Neural progenitor cell (in vitro differentiated cells): Measurements from ENCODE around the gene GUCY1A2. TPM values are rescaled to one million over a fixed set of nuclear protein-coding genes. Genes with fewer than 3 reads are reported as not detected.
"Not testable (repeated sequence)": the region's sequence is repeated elsewhere in the genome, so short reads cannot be mapped to it uniquely, and the experiment has no call there.

Experiments
- DNase-seq: peaks from one replicate; pipeline ENCODE4 v3.0.0-alpha.2; 2016; ENCODE audit warnings: low spot score
- H2AFZ ChIP-seq: fragments of 200-600 bp; sonication (generic); replicated peaks from 2 replicates; pipeline ENCODE4 v1.6.1; 2016; ENCODE audit warnings: antibody characterized with exemption
- H3F3A ChIP-seq: fragments of 200-600 bp; sonication (generic); 2 replicates; pipeline ENCODE4 v1.6.1; 2016; ENCODE audit warnings: antibody characterized with exemption, low read depth
- H3K27ac ChIP-seq: fragments of 200-600 bp; sonication (generic); 2 replicates; pipeline ENCODE4 v1.5.1; 2016; ENCODE audit warnings: mild to moderate bottlenecking
- H3K27me3 ChIP-seq: fragments of 200-600 bp; sonication (generic); 2 replicates; pipeline ENCODE4 v1.6.1; 2016; ENCODE audit warnings: mild to moderate bottlenecking, moderate library complexity
- H3K36me3 ChIP-seq: fragments of 200-600 bp; sonication (generic); 2 replicates; pipeline ENCODE4 v1.5.1; 2016
- H3K4me1 ChIP-seq: fragments of 200-600 bp; sonication (generic); 2 replicates; pipeline ENCODE4 v1.6.1; 2016; ENCODE audit warnings: mixed run types
- H3K4me2 ChIP-seq: fragments of 200-600 bp; sonication (generic); 2 replicates; pipeline ENCODE4 v1.6.1; 2016
- H3K4me3 ChIP-seq: fragments of 200-600 bp; sonication (generic); 2 replicates; pipeline ENCODE4 v1.5.1; 2016
- H3K79me2 ChIP-seq: fragments of 200-600 bp; sonication (generic); 2 replicates; pipeline ENCODE4 v1.6.1; 2016; ENCODE audit warnings: low read depth
- H3K9ac ChIP-seq: fragments of 200-600 bp; sonication (generic); 2 replicates; pipeline ENCODE4 v1.6.1; 2016
- H3K9me3 ChIP-seq: fragments of 200-600 bp; sonication (generic); 2 replicates; pipeline ENCODE4 v1.5.1; 2016; ENCODE audit warnings: low read depth
- H4K20me1 ChIP-seq: fragments of 200-600 bp; sonication (generic); 2 replicates; pipeline ENCODE4 v1.6.1; 2016; ENCODE audit warnings: low read depth
- H3K27ac Mint-ChIP-seq: 3 replicates; pipeline ENCODE4 v1.8.0; 2021; ENCODE audit warnings: mixed read lengths
- H3K27me3 Mint-ChIP-seq: 2 replicates; pipeline ENCODE4 v1.8.0; 2022; ENCODE audit warnings: low read depth, mild to moderate bottlenecking, inconsistent platforms, moderate library complexity, mixed read lengths; ENCODE audit not compliant: insufficient read depth
- H3K36me3 Mint-ChIP-seq: 3 replicates; pipeline ENCODE4 v1.8.0; 2021; ENCODE audit warnings: mixed read lengths
- H3K4me1 Mint-ChIP-seq: 3 replicates; pipeline ENCODE4 v1.8.0; 2021; ENCODE audit warnings: mixed read lengths
- H3K4me3 Mint-ChIP-seq: 3 replicates; pipeline ENCODE4 v1.8.0; 2021; ENCODE audit warnings: mild to moderate bottlenecking, moderate library complexity, mixed read lengths
- H3K9me3 Mint-ChIP-seq: 3 replicates; pipeline ENCODE4 v1.8.0; 2020; ENCODE audit warnings: mixed read lengths
- CTCF ChIP-seq: fragments of 200-600 bp; sonication (generic); IDR thresholded peaks from 2 replicates; pipeline ENCODE4 v1.5.1; 2017; ENCODE audit warnings: antibody characterized with exemption, mild to moderate bottlenecking
- EZH2 ChIP-seq: fragments of 200-600 bp; sonication (generic); IDR thresholded peaks from 2 replicates; pipeline ENCODE4 v1.6.1; 2017; ENCODE audit warnings: antibody characterized with exemption, mild to moderate bottlenecking, moderate library complexity
- EZH2phosphoT487 ChIP-seq: fragments of 200-600 bp; sonication (generic); IDR thresholded peaks from 2 replicates; pipeline ENCODE4 v1.6.1; 2017; ENCODE audit warnings: antibody characterized with exemption
- total RNA-seq: library from RNA; depleted of rRNA; stranded (reverse); fragments of >200 nt; gene quantifications from 2 replicates; pipeline ENCODE4 v1.2.3, GENCODE V29; 2015; ENCODE audit warnings: low replicate concordance

GUCY1A2 gene
- total RNA-seq, 1 donor from 2014 or later, result 0.54 TPM

GRCh38 chr11:106789406-106789805 lies 228.9 kb downstream of the GUCY1A2 start:
- H3K4me3 Mint-ChIP-seq, result no peak overlapping the region
- no peaks in the 10 kb centered on the region for H3K79me2 ChIP-seq
- no peaks in the 10 kb centered on the region for H3K4me1 Mint-ChIP-seq
- H3K9me3 Mint-ChIP-seq, result peaks cover 3% of the 10 kb centered on the region
- no peaks in the 10 kb centered on the region for H3K36me3 ChIP-seq
- H3K4me2 ChIP-seq, result no peak overlapping the region
- no peak overlapping the region for H3K27ac ChIP-seq
- H3K27me3 Mint-ChIP-seq, result no peaks in the 10 kb centered on the region
- H3K4me3 ChIP-seq, result no peak overlapping the region
- TF ChIP-seq EZH2phosphoT487 (no peak), EZH2 (no peak), CTCF (no peak)
- H3K36me3 Mint-ChIP-seq, result peaks cover 3% of the 10 kb centered on the region
- H3K9me3 ChIP-seq, result no peaks in the 10 kb centered on the region
- no peaks in the 10 kb centered on the region for H4K20me1 ChIP-seq
- DNase-seq, result no peak
- H2AFZ ChIP-seq, result no peak overlapping the region
- no peaks in the 10 kb centered on the region for H3K4me1 ChIP-seq
- no peaks in the 10 kb centered on the region for H3F3A ChIP-seq
- no peaks in the 10 kb centered on the region for H3K27me3 ChIP-seq
- H3K9ac ChIP-seq, result no peak overlapping the region
- no peak overlapping the region for H3K27ac Mint-ChIP-seq

- Histone ChIP-seq H3K9ac (no peak overlapping the region), H3K27me3 (no peaks in the 10 kb centered on the region), H3F3A (no peaks in the 10 kb centered on the region), H3K27ac (no peak overlapping the region), H3K4me2 (no peak overlapping the region), H3K79me2 (no peaks in the 10 kb centered on the region), H3K9me3 (no peaks in the 10 kb centered on the region), H3K4me1 (no peaks in the 10 kb centered on the region), H2AFZ (no peak overlapping the region), H3K4me3 (no peak overlapping the region), H3K36me3 (no peaks in the 10 kb centered on the region), H4K20me1 (no peaks in the 10 kb centered on the region)
- Mint-ChIP-seq H3K27ac (no peak overlapping the region), H3K9me3 (peaks cover 3% of the 10 kb centered on the region), H3K4me1 (no peaks in the 10 kb centered on the region), H3K36me3 (peaks cover 3% of the 10 kb centered on the region), H3K4me3 (no peak overlapping the region), H3K27me3 (no peaks in the 10 kb centered on the region)
- no peak for DNase-seq
- TF ChIP-seq EZH2phosphoT487, result no peak
- TF ChIP-seq CTCF, result no peak
- TF ChIP-seq EZH2, result no peak
Measured at GRCh38 chr11:106787454-106787853, 230.8 kb downstream of the GUCY1A2 start.

GRCh38 chr11:106785913-106786650 lies 232.2 kb downstream of the GUCY1A2 start:
- Histone ChIP-seq H3K9ac (no peak overlapping the region), H3K4me3 (no peak overlapping the region), H4K20me1 (no peaks in the 10 kb centered on the region), H3K27ac (no peak overlapping the region), H2AFZ (no peak overlapping the region), H3K4me1 (no peaks in the 10 kb centered on the region), H3K36me3 (no peaks in the 10 kb centered on the region), H3K9me3 (no peaks in the 10 kb centered on the region), H3K4me2 (no peak overlapping the region), H3K27me3 (no peaks in the 10 kb centered on the region), H3F3A (no peaks in the 10 kb centered on the region), H3K79me2 (no peaks in the 10 kb centered on the region)
- Mint-ChIP-seq H3K4me3 (no peak overlapping the region), H3K36me3 (peaks cover 3% of the 10 kb centered on the region), H3K9me3 (peaks cover 3% of the 10 kb centered on the region), H3K27ac (no peak overlapping the region), H3K4me1 (no peaks in the 10 kb centered on the region), H3K27me3 (no peaks in the 10 kb centered on the region)
- TF ChIP-seq CTCF (no peak), EZH2 (no peak), EZH2phosphoT487 (no peak)
- DNase-seq, result no peak

- H3K27ac ChIP-seq, H3K9ac ChIP-seq, H2AFZ ChIP-seq, H3K79me2 ChIP-seq, H3K36me3 ChIP-seq, H3K4me1 Mint-ChIP-seq, H3K4me3 ChIP-seq, H3K4me2 ChIP-seq, H3K36me3 Mint-ChIP-seq, H4K20me1 ChIP-seq, H3K9me3 ChIP-seq, H3K27me3 Mint-ChIP-seq, H3K27me3 ChIP-seq, H3K4me1 ChIP-seq, H3K27ac Mint-ChIP-seq, H3K4me3 Mint-ChIP-seq, H3K9me3 Mint-ChIP-seq, DNase-seq, H3F3A ChIP-seq: not testable (repeated sequence)
Measured at GRCh38 chr11:106777302-106777701, 241.0 kb downstream of the GUCY1A2 start.
